ENCODE results near the gene ZFYVE1.

Gene ZFYVE1

GRCh38 chr14:72943876-72944430 is 83.0 kb downstream of the ZFYVE1 start:
- H3K27ac ChIP-seq (replicated peaks) = no peak overlapping the region
- DNase-seq (ENCODE audit: low read depth in 1 of 2, low spot score in 1 of 2) = no peak
- no peak overlapping the region for H3K4me3 ChIP-seq (replicated peaks; ENCODE audit: insufficient read depth, low read length)
- TF ChIP-seq GABPA (IDR thresholded peaks at IDR 0.05; ENCODE audit: low read depth) (no peak), CTCF (IDR thresholded peaks at IDR 0.05; ENCODE audit: insufficient read depth, low read length) (no peak), REST (IDR thresholded peaks at IDR 0.05; ENCODE audit: insufficient replicate concordance, low read depth) (no peak), POLR2AphosphoS5 (IDR thresholded peaks at IDR 0.05; ENCODE audit: low read depth) (no peak), SPI1 (IDR thresholded peaks at IDR 0.05; ENCODE audit: borderline replicate concordance, low read depth) (no peak)
- no peaks in the 10 kb centered on the region for H3K27me3 ChIP-seq (ENCODE audit: insufficient read depth, poor library complexity, severe bottlenecking)

- Histone ChIP-seq H3K27me3 (ENCODE audit: insufficient read depth, poor library complexity, severe bottlenecking) (no peaks in the 10 kb centered on the region), H3K4me3 (replicated peaks; ENCODE audit: insufficient read depth, low read length) (no peak overlapping the region), H3K27ac (replicated peaks) (no peak overlapping the region)
- DNase-seq (ENCODE audit: low read depth in 1 of 2, low spot score in 1 of 2) = no peak
- TF ChIP-seq SPI1 (IDR thresholded peaks at IDR 0.05; ENCODE audit: borderline replicate concordance, low read depth) (no peak), CTCF (IDR thresholded peaks at IDR 0.05; ENCODE audit: insufficient read depth, low read length) (no peak), REST (IDR thresholded peaks at IDR 0.05; ENCODE audit: insufficient replicate concordance, low read depth) (no peak), GABPA (IDR thresholded peaks at IDR 0.05; ENCODE audit: low read depth) (no peak), POLR2AphosphoS5 (IDR thresholded peaks at IDR 0.05; ENCODE audit: low read depth) (no peak)
These were observed 84.0 kb downstream of the ZFYVE1 start for GRCh38 chr14:72942934-72943333.

- Histone ChIP-seq H3K27ac (replicated peaks) (no peak overlapping the region), H3K27me3 (ENCODE audit: insufficient read depth, poor library complexity, severe bottlenecking) (no peaks in the 10 kb centered on the region), H3K4me3 (replicated peaks; ENCODE audit: insufficient read depth, low read length) (no peak overlapping the region)
- DNase-seq (ENCODE audit: low read depth in 1 of 2, low spot score in 1 of 2) = no peak
- no peak for TF ChIP-seq REST (IDR thresholded peaks at IDR 0.05; ENCODE audit: insufficient replicate concordance, low read depth)
- no peak for TF ChIP-seq CTCF (IDR thresholded peaks at IDR 0.05; ENCODE audit: insufficient read depth, low read length)
- TF ChIP-seq GABPA (IDR thresholded peaks at IDR 0.05; ENCODE audit: low read depth) = no peak
- TF ChIP-seq POLR2AphosphoS5 (IDR thresholded peaks at IDR 0.05; ENCODE audit: low read depth) = no peak
- no peak for TF ChIP-seq SPI1 (IDR thresholded peaks at IDR 0.05; ENCODE audit: borderline replicate concordance, low read depth)
These were observed 85.5 kb downstream of the ZFYVE1 start for GRCh38 chr14:72941286-72941985.

All from HL-60 (cell line).